Endothelial cell of umbilical vein (primary cell): Measurements from ENCODE around the gene PCBD1. TPM values are rescaled to one million over a fixed set of nuclear protein-coding genes. Genes with fewer than 3 reads are reported as not detected.

Source experiments
- BruUV-seq: library from RNA; stranded (reverse); fragments of 400-500 nt; replicated peaks from 2 replicates; lab custom pipeline; 2021; lab: Mats Ljungman, UMichigan
- CTCF ChIA-PET: fragments of 300-600, 350-600 bp; sonication (Branson Sonifier 250); formaldehyde crosslinking; loops from one replicate; lab custom pipeline; 2021; ENCODE audit warnings: antibody characterized with exemption, inconsistent platforms; lab: Charles Lee
- POLR2A ChIA-PET: fragments of 300-600, 350-600 bp; sonication (Branson Sonifier 250); formaldehyde crosslinking; loops from one replicate; lab custom pipeline; 2021; ENCODE audit warnings: antibody characterized with exemption, inconsistent platforms; lab: Charles Lee
- DNase-seq: peaks from one replicate; pipeline ENCODE4 v3.0.0-alpha.2; 2011; ENCODE audit warnings: low read depth, low spot score
- FAIRE-seq: peaks from 2 replicates; lab custom pipeline; 2011; peaks lifted over from hg19 to GRCh38; lab: Jason Lieb, UNC
- H2AFZ ChIP-seq: 2 replicates; pipeline ENCODE4 v1.6.0; 2012; ENCODE audit warnings: low read depth, low read length, control low read depth, inconsistent platforms
- H3K27ac ChIP-seq: 2 replicates; pipeline ENCODE4 v1.5.1; 2011; ENCODE audit warnings: low read depth, mild to moderate bottlenecking, control low read depth, low read length, moderate library complexity; ENCODE audit not compliant: insufficient read depth
- H3K27me3 ChIP-seq, 2 experiments: 2 replicates each; pipeline versions ENCODE4 v1.6.0 to v1.6.1; 2011; ENCODE audit warnings: low read length in 2 of 2, mixed read lengths in 1 of 2; ENCODE audit not compliant: control insufficient read depth in 2 of 2, insufficient read depth in 2 of 2
- H3K36me3 ChIP-seq, 2 experiments: 2 replicates in 1 of 2; 3 replicates in 1 of 2; pipeline ENCODE4 v1.5.1; 2011; ENCODE audit warnings: low read length in 2 of 2, mild to moderate bottlenecking in 1 of 2, moderate library complexity in 1 of 2; ENCODE audit not compliant: control insufficient read depth in 2 of 2, insufficient read depth in 2 of 2; ENCODE audit errors: extremely low read depth in 1 of 2
- H3K4me1 ChIP-seq: 3 replicates; pipeline ENCODE4 v1.5.1; 2011; ENCODE audit warnings: mild to moderate bottlenecking, low read length; ENCODE audit not compliant: control insufficient read depth, insufficient read depth; ENCODE audit errors: extremely low read depth
- H3K4me2 ChIP-seq: 2 replicates; pipeline ENCODE4 v1.6.1; 2011; ENCODE audit warnings: low read length, control low read depth, mixed read lengths; ENCODE audit not compliant: insufficient read depth
- H3K4me3 ChIP-seq, 3 experiments: fragments of 200-600 bp in 1 of 3; sonication (generic), shearing (Covaris generic) in 1 of 3; replicated peaks in 1 of 3; 2 replicates each; pipeline ENCODE4 v1.5.1; 2011 to 2016; ENCODE audit warnings: control low read depth in 3 of 3, low read length in 3 of 3, mild to moderate bottlenecking in 2 of 3, inconsistent platforms in 1 of 3, low read depth in 1 of 3, moderate library complexity in 1 of 3; ENCODE audit not compliant: insufficient read depth in 1 of 3
- H3K79me2 ChIP-seq: 2 replicates; pipeline ENCODE4 v1.6.0; 2012; ENCODE audit warnings: low read length, inconsistent platforms; ENCODE audit not compliant: control insufficient read depth, insufficient read depth
- H3K9ac ChIP-seq: replicated peaks from 2 replicates; pipeline ENCODE3; 2011; ENCODE audit warnings: low read length, control low read depth; ENCODE audit not compliant: insufficient read depth; ENCODE audit errors: extremely low read depth
- H3K9me1 ChIP-seq: replicated peaks from 3 replicates; pipeline ENCODE4 v1.6.0; 2011; ENCODE audit warnings: mild to moderate bottlenecking, low read length; ENCODE audit not compliant: control insufficient read depth, insufficient read depth; ENCODE audit errors: extremely low read depth
- H3K9me3 ChIP-seq: replicated peaks from 2 replicates; pipeline ENCODE4 v1.5.1; 2012; ENCODE audit warnings: low read length, inconsistent platforms; ENCODE audit not compliant: control insufficient read depth, insufficient read depth
- H4K20me1 ChIP-seq: replicated peaks from 2 replicates; pipeline ENCODE3; 2011; ENCODE audit warnings: mild to moderate bottlenecking, low read length; ENCODE audit not compliant: control insufficient read depth, insufficient read depth; ENCODE audit errors: extremely low read depth
- EZH2 ChIP-seq: IDR thresholded peaks from 2 replicates; pipeline ENCODE4 v1.6.1; 2012; ENCODE audit warnings: borderline replicate concordance, low read depth, mild to moderate bottlenecking, moderate library complexity, low read length, inconsistent platforms; ENCODE audit not compliant: severe bottlenecking
- FOS ChIP-seq: IDR thresholded peaks from 2 replicates; pipeline ENCODE4 v1.6.1; 2011; ENCODE audit warnings: mild to moderate bottlenecking, low read length, moderate library complexity, borderline replicate concordance; ENCODE audit not compliant: insufficient read depth
- GATA2 ChIP-seq: IDR thresholded peaks from 2 replicates; pipeline ENCODE4 v1.7.0; 2011; ENCODE audit warnings: low read depth, mild to moderate bottlenecking, moderate library complexity, mixed read lengths, low read length; ENCODE audit not compliant: insufficient read length, insufficient read depth
- JUN ChIP-seq: IDR thresholded peaks from 2 replicates; pipeline ENCODE4 v1.6.1; 2011; ENCODE audit warnings: borderline replicate concordance, low read depth; ENCODE audit not compliant: insufficient read length, insufficient read depth
- MYC ChIP-seq: IDR thresholded peaks from one replicate; pipeline ENCODE4 v1.6.1; 2011; ENCODE audit warnings: mild to moderate bottlenecking, low read depth, low read length
- POLR2A ChIP-seq: IDR thresholded peaks from 2 replicates; pipeline ENCODE4 v1.6.1; 2012; ENCODE audit warnings: low read depth, mild to moderate bottlenecking, control low read depth, low read length
- POLR2AphosphoS5 ChIP-seq: IDR thresholded peaks from 2 replicates; pipeline ENCODE4 v1.6.1; 2012; ENCODE audit warnings: low read depth, mild to moderate bottlenecking, control low read depth, low read length, moderate library complexity; ENCODE audit not compliant: insufficient read depth
- dilution Hi-C: fragments of 300-500 bp; cut with MboI; formaldehyde crosslinking; loops from one replicate; pipeline ENCODE4 v1.15.0; 2019; ENCODE audit warnings: low sequenced_read_pairs; ENCODE audit not compliant: extremely low pct_ligation_motif_present
- intact Hi-C: fragments of 100-400 bp; cut with micrococcal nuclease; formaldehyde crosslinking; loops from one replicate; pipeline ENCODE4 v1.10.0; 2022
- polyA plus RNA-seq, 4 experiments: library from polyadenylated mRNA; depleted of rRNA in 3 of 4; stranded (reverse) in 3 of 4; unstranded in 1 of 4; fragments of >200 nt; gene quantifications; 2 replicates each; pipeline versions ENCODE4 v1.2.1 to v1.2.3, GENCODE V29; 2011 to 2012; ENCODE audit warnings: missing spikeins in 1 of 4
- total RNA-seq: library from RNA; stranded (reverse); gene quantifications from 2 replicates; pipeline ENCODE4 v1.2.3, GENCODE V29; 2021
- TF ChIP-seq, protein P1 (sequence below), 2 donors: IDR thresholded peaks; 1 replicate in 1 of 2; 2 replicates in 1 of 2; pipeline ENCODE4 v1.5.1; 2011; ENCODE audit warnings: low read length in 2 of 2, mild to moderate bottlenecking in 2 of 2, moderate library complexity in 2 of 2, control low read depth in 1 of 2, inconsistent platforms in 1 of 2, low read depth in 1 of 2; ENCODE audit not compliant: insufficient read depth in 1 of 2; ENCODE audit errors: extremely low read depth in 1 of 2
- TF ChIP-seq, protein P2 (sequence below): IDR thresholded peaks from 2 replicates; pipeline ENCODE4 v1.6.1; 2011; ENCODE audit not compliant: insufficient read depth, insufficient read length

Gene PCBD1
- total and polyA plus RNA-seq, 2 donors (not counting 3 experiments of a cell fraction or from before 2014, with no cell fraction given) = 95.7 to 113 TPM

DNA sequence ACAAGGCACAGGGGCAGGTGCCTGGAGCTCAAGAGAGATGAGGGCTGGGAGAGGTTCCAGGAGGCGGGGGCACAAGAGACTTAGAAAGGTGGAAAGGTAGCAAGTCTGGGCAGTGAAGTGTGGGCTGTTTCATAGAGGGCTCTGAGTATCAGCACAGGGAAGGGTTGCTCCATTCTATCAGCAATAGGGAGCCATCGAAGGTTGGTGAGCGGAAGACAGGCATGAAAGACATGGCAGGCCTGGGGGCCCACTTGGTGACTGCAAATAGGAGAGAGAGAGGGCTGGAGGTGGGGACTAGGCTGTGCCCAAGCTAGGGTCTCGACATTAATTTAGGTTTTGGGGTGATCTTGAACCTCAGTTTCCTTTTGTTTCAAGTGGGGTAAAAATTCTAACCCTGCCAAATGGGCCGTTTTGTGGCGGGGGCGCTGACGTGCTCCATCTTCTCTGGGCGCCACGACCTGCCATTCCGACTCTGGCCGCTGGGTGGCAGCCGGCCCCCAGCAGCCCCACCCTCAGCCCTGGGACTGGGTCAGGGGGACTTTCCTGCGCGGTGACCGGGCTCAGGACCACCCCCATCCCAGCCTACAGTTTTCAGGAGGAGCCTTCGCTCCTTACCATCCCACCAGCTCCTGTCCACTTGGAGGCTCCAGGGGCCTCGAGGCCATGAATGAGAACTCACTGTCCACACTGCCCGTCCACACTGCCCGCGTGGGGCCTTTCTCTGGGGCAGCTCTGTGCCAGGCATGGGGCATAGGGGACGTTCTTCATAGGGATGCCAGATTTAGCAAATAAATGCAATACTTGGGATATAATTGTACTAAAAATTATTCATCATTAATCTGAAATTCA lies 37.2 kb upstream of the PCBD1 start:
- no peak overlapping the region for H3K27ac ChIP-seq
- CTCF ChIA-PET = interaction anchor here (0.7 to 5.3 kb wide), 24 partner anchors 9 to 367 kb away, joined by 3 to 108 read pairs (median 4); partner anchors contain the start of gene UNC5B
- H4K20me1 ChIP-seq = no peaks in the 10 kb centered on the region
- no peak overlapping the region for H3K4me2 ChIP-seq
- no TSS peak for BruUV-seq
- no peaks in the 10 kb centered on the region for H3K36me3 ChIP-seq
- DNase-seq (peak; percentile 30), FAIRE-seq (no peak)
- H3K9ac ChIP-seq = no peak overlapping the region
- no peak overlapping the region for H3K4me3 ChIP-seq
- H3K9me1 ChIP-seq = no peaks in the 10 kb centered on the region
- H3K79me2 ChIP-seq = no peaks in the 10 kb centered on the region
- TF ChIP-seq, protein P1, sequence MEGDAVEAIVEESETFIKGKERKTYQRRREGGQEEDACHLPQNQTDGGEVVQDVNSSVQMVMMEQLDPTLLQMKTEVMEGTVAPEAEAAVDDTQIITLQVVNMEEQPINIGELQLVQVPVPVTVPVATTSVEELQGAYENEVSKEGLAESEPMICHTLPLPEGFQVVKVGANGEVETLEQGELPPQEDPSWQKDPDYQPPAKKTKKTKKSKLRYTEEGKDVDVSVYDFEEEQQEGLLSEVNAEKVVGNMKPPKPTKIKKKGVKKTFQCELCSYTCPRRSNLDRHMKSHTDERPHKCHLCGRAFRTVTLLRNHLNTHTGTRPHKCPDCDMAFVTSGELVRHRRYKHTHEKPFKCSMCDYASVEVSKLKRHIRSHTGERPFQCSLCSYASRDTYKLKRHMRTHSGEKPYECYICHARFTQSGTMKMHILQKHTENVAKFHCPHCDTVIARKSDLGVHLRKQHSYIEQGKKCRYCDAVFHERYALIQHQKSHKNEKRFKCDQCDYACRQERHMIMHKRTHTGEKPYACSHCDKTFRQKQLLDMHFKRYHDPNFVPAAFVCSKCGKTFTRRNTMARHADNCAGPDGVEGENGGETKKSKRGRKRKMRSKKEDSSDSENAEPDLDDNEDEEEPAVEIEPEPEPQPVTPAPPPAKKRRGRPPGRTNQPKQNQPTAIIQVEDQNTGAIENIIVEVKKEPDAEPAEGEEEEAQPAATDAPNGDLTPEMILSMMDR (IDR thresholded peaks at IDR 0.05; ENCODE audit: extremely low read depth in 1 of 2, insufficient read depth in 1 of 2, low read depth in 1 of 2, low read length in 2 of 2) = peak; percentile 91 to 94
- no peak for TF ChIP-seq POLR2AphosphoS5
- dilution Hi-C loops = no loop called here
- H3K27me3 ChIP-seq = peaks cover 5 to 9% of the 10 kb centered on the region in 2 experiments
- H3K9me3 ChIP-seq = no peaks in the 10 kb centered on the region
- POLR2A ChIA-PET = no interaction called here
- H3K4me1 ChIP-seq = no peaks in the 10 kb centered on the region
- H2AFZ ChIP-seq = no peak overlapping the region
- intact Hi-C loops = loop anchor here (1.0 to 10.0 kb wide), 4 partner anchors 139 to 360 kb away; no protein-coding TSS in a partner anchor

DNA sequence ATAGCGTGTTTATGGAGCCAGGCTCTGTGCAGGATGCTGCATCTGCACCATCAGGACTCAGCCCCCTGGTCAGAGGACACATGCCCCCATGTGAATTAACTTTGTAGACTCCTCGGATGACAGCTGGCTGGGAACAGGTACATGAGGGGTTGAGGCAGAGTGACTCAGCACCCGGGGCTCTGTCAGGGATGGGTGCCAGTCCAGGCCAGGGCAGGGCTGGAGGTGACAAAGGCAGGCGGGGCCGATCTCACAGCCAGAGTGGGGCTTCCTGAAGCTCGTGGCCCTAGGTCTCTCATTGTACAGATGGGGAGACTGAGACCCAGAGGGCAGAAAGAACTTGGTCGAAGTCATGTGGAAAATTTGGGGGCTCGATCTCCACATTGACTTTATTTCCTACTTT lies 35.3 kb upstream of the PCBD1 start:
- H3K4me1 ChIP-seq = no peaks in the 10 kb centered on the region
- ChIA-PET CTCF (interaction anchor here (0.6 to 5.3 kb wide), 13 partner anchors 8 to 585 kb away, joined by 3 to 108 read pairs (median 4); no protein-coding TSS in a partner anchor), POLR2A (no interaction called here)
- no peaks in the 10 kb centered on the region for H4K20me1 ChIP-seq
- dilution Hi-C loops (no loop called here), intact Hi-C loops (loop anchor here (10.0 kb wide), 1 partner anchor 141 kb away; no protein-coding TSS in a partner anchor)
- FAIRE-seq (no peak), DNase-seq (no peak)
- no peaks in the 10 kb centered on the region for H3K36me3 ChIP-seq
- no peaks in the 10 kb centered on the region for H3K79me2 ChIP-seq
- H2AFZ ChIP-seq = no peak overlapping the region
- H3K4me3 ChIP-seq = no peak overlapping the region
- H3K9me3 ChIP-seq = no peaks in the 10 kb centered on the region
- no peaks in the 10 kb centered on the region for H3K9me1 ChIP-seq
- no peak overlapping the region for H3K27ac ChIP-seq
- TF ChIP-seq GATA2 = no peak
- no peak for TF ChIP-seq POLR2A
- TF ChIP-seq, protein P1 (IDR thresholded peaks at IDR 0.05; ENCODE audit: extremely low read depth in 1 of 2, insufficient read depth in 1 of 2, low read depth in 1 of 2, low read length in 2 of 2) = no peak
- no peak for TF ChIP-seq POLR2AphosphoS5
- no peak for TF ChIP-seq FOS
- TF ChIP-seq, protein P2, sequence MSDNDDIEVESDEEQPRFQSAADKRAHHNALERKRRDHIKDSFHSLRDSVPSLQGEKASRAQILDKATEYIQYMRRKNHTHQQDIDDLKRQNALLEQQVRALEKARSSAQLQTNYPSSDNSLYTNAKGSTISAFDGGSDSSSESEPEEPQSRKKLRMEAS = no peak
- no peak for TF ChIP-seq MYC
- TF ChIP-seq EZH2 = no peak
- no peak for TF ChIP-seq JUN
- BruUV-seq = no TSS peak
- H3K4me2 ChIP-seq = no peak overlapping the region
- H3K9ac ChIP-seq = no peak overlapping the region
- peaks cover 3 to 7% of the 10 kb centered on the region in 2 experiments for H3K27me3 ChIP-seq
